ENCODE measurements around the gene TMED1.
"Not testable (repeated sequence)": the region's sequence is repeated elsewhere in the genome, so short reads cannot be mapped to it uniquely, and the experiment has no call there.

The TMED1 gene

GRCh38 chr19:10862561-10863106, 26.6 kb upstream of the TMED1 start:
- no peak for DNase-seq (ENCODE audit: low read depth)

- no peak for DNase-seq (ENCODE audit: low read depth)
These were observed 25.2 kb upstream of the TMED1 start for GRCh38 chr19:10861103-10861651.

DNA sequence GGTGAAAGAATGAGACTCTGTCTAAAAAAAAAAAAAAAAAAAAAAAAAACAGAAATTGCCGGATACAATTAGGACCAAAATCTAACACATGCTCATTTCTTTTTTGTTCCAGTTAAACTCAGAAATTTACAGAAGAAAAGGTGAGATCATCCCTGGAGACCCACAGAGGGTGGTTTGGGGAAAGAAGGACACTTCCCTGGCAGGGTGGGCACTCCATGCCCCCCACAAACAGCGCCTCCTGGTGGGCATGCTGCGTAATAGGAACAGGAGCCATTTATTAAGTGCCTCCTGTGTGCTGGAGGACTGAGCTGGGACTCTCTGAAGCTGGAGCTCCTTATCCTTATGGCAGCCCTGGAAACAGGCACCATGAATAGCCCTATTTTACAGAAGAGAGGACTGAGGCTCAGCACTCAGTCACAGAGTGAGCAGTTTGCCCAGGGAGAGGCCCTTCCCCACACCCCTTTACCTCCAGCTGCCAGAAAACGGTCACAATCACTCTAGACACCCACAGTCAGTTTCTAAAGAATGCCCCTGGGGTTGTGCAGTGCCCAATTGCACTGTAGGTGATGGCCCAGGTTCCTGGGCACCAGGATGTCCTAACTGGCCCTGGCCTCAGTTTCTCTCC, 22.3 kb upstream of the TMED1 start:
- no peak for DNase-seq (ENCODE audit: low read depth)

DNA sequence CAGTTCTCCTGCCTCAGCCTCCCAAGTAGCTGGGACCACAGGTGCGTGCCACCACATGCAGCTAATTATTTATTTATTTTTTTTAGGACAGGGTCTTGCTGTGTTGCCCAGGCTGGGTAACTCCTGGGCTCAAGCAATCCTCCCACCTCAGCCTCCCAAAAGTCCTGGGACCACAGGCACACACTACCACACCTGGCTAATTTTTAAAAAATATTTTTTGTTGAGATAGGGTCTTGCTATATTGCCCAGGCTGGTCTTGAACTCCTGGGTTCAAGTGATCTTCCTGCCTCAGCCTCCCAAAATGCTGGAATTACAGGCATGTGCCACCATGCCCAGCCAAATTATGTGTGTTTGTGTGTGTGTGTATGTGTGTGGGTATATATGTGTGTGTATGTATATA, 20.9 kb upstream of the TMED1 start:
- DNase-seq (ENCODE audit: low read depth): not testable (repeated sequence)

DNA sequence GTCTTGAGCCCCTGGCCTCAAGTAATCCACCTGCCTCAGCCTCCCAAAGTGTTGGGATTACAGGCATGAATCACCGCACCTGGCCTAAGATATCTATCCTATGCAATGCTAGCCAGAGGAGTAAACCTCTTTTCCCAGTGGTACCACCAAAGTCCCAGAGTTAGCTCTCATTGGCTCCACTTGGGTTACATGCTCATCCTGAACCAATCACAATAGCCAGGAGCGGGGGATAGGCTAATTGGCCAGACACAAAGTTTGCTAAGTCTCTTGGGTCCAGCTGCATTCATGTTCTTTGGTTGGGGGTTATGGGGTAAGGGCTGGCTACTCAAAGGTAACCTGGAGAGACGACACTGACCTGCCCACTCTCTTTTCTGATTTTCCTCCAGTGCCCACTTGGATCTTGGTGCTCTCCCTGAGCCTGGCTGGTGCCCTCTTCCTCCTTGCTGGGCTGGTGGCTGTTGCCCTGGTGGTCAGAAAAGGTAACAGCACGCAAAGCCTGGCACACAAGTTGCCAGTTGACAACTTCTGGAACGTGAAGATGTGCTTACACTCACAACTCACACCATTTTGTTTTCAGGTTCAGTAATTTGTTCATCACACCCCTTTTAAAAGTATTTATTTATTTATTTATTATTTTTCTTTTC, 20.0 kb upstream of the TMED1 start:
- no peak for DNase-seq (ENCODE audit: low read depth)

DNA sequence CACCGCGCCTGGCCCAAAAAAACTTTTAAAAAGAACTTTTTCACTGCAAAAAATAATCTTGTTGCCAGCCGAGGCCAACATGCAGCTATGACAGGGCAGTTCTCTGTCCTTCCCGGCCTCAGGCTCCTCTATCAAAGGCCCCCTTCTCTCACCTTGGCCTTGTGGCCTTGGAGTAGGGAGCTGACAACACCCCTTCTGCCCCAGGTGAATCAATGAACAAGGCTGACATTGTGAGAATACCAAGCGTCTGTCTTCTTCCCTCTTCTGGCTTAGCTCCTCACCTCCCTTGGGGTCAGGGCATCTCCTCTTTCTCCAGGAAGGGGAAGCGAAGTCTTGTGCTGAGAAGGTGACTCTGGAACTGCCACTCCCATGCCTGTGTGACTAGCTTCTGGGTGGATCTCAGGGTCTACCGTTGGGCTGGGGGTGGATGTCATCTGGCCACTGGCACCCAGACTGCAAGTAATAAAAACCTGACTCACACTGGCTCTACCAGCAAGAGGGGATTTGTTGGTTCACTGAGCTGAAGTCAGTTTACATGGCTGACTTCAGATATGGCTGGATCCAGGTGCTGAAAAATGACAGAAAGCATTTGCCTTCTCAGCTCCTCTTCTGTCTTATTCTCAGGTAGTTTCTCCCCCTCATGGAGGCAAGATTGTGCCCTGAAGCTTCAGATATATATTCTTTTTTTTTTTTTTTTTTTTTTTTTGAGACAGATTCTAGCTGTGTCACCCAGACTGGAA, 18.5 kb upstream of the TMED1 start:
- DNase-seq (ENCODE audit: low read depth): no peak

DNA sequence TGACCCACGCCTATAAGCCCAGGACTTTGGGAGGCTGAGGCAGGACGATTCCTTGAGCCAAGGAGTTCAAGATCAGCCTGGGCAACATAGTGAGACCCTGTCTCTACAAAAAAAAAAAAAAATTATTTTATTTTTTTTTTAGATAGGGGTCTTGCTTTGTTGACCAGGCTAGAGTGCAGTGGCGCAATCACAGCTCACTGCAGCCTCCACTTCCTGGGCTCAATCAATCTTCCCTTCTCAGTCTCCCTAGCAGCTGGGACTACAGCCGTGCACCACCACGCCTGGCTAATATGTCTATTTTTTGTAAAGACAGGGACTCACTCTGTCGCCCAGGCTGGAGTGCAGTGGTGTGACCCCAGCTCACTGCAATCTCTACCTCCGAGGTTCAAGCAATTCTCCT, 16.9 kb upstream of the TMED1 start:
- DNase-seq (ENCODE audit: low read depth): no peak

GRCh38 chr19:10852098-10852800, 16.2 kb upstream of the TMED1 start:
- DNase-seq (ENCODE audit: low read depth): peak; percentile 52

GRCh38 chr19:10850631-10851030, 14.6 kb upstream of the TMED1 start:
- DNase-seq (ENCODE audit: low read depth): no peak

DNA sequence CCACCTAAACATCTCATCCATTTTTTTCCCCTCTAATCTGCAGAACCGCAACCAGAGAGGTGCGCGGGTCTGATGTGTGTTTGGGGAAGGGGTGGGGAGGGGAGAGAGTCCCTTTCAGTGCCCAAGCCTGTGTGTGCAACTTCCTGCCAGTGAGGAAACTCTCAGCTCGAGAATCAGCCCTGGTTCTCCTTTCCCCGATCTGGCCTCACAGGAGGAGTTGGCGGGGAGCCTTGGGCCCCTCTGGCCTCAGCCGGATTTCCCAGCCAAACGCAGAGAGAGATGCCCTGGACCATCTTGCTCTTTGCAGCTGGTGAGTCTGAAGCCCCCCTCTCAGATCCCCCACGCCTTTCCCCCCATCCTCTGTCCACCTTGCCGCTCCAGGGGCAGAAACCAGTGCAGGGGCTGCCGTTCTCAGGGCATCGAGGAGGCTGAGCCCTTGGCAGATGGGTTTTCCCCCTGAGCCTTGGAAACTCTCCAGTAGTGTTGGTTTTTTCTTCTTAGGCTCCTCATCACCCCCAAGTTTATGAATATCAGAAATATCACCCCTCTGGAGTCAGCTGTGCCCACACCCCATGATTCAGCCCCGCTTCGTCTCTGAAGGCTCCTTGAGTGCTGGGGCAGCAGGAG, 12.3 kb upstream of the TMED1 start, which contains the start of gene C19orf38:
C19orf38 (plus strand) TSS at position 186 of the 627 bp plus-strand sequence; CDS start at position 280, 94 bp downstream.
- DNase-seq (ENCODE audit: low read depth): no peak

- DNase-seq (ENCODE audit: low read depth): no peak
These were observed 10.6 kb upstream of the TMED1 start for GRCh38 chr19:10846500-10847202.

DNA sequence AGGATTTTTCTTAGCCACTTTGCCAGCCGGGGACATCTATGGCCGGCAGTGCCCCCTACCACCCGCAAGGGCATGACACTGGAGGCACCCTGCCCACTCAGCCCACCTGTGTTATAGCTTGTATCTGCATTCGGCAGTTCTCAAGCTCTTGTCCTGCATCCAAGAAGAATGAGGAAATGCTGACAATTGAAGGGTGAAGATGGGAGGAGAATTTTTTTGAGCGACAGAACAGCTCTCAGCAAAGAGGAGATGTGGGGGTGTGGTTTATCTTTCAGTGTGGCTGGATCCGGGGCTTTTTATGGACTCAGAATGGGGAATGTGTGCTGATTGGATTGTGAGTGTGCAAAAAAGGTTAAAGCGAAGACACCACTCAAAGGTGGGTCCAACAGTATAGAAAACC, 6.8 kb upstream of the TMED1 start:
- DNase-seq (ENCODE audit: low read depth): no peak

DNA sequence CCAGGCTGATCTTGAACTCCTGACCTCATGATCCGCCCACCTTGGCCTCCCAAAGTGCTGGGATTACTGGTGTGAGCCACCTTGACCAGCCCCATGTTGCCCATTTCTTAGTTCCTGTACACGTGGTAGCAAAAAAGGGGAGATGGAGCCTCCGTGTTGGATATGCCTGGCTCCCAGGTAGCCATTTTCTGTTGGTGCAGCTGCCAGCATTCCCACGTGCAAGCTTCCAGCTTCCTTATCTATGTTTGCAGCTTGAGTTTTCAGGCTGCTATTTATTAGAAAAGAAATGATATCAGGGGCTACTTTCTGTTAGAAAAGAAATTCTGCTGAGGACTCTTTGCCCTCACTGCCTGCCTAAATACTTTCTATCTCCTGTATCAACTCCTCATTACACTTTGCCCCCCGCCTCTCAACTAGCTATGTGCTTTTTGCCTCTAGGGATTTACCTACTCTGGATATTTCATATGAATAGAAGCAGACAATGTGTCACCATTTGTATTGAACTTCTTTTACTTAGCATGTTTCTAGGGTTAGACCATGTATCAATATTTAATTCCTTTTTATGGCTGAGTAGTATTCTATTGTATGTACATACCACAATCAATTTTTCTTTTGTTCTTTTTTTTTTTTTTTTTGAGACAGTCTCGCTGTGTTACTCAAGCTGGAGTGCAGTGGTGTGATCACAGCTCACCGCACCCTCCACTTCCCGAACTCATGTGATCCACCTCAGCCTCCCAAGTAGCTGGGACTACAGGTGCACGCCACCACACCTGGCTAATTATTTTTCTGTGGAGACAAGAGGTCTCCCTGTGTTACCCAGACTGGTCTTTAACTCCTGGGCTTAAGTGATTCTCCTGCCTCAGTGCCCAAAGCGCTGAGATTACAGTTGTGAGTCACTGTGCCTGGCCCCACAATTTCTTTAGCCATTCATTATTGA, 3.4 kb upstream of the TMED1 start:
- no peak for DNase-seq (ENCODE audit: low read depth)

- no peak for DNase-seq (ENCODE audit: low read depth)
These were observed 2.4 kb upstream of the TMED1 start for GRCh38 chr19:10838377-10838776.

DNA sequence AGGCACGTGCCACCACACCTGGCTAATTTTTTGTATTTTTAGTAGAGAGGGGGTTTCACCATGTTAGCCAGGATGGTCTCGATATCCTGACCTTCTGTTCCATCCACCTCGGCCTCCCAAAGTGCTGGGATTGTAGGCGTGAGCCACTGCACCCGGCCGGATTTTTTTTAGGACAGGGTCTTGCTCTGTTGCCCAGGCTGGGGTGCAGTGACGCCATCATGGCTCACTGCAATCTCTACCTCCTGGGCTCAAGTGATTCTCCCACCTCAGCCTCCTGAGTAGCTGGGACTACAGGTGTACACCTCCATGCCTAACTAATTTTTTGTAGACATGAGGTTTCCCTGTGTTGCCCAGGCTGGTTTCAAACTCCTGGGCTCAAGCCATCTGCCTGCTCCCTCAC, 1.6 kb upstream of the TMED1 start:
- DNase-seq (ENCODE audit: low read depth): not testable (repeated sequence)

DNA sequence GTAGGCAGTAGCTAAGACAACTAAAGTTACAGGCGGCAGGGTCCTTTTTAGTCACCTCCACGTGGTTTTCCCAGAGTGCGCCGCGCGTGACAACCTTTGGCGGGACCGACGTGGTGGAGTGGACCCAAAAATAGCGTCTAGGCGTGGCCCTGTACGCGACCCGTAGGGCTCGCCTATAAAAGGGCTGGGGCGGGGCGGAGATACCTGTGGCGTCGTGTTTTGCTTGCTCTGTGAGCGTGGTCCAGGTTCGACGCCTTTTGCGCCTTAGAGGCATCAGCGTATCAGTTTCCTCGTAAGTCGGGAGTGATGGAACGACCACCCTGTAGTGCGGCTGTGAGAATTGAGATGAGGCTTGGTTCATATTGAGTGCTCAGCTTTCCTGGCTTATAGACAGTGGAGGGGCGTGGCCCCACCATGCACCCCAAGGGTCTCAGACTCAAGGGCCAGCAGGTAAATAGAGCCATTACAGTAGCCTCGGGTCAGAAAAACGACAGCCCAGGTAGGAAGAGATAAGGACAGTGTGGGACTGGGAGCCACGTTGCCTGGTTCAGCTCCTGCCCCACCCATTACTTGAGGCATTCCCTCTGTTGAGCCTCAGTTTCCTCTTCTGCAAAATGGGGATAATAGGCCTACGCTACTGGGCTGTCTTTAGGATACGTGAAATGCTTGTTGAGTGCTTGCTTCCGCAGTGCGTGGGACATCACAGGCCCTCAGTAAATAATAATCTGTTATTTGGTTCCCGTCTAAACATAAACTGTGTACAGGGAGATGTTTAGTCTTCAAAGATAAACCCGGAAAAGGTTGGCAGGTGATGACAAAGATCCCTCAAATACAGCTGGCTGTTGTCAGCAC, 693 bp upstream of the TMED1 start:
- no peak for DNase-seq (ENCODE audit: low read depth)

GRCh38 chr19:10835089-10835753, 791 bp downstream of the TMED1 start:
- DNase-seq (ENCODE audit: low read depth): no peak

GRCh38 chr19:10832939-10833296, 3.1 kb downstream of the TMED1 start:
- DNase-seq (ENCODE audit: low read depth): no peak

All from HS-27A (cell line).